Measurements from ENCODE around the gene SPRING1. TPM values are rescaled to one million over a fixed set of nuclear protein-coding genes. Genes with fewer than 3 reads are reported as not detected.

The SPRING1 gene
- total RNA-seq, 1 donor from 2014 or later: 31.6 TPM

DNA sequence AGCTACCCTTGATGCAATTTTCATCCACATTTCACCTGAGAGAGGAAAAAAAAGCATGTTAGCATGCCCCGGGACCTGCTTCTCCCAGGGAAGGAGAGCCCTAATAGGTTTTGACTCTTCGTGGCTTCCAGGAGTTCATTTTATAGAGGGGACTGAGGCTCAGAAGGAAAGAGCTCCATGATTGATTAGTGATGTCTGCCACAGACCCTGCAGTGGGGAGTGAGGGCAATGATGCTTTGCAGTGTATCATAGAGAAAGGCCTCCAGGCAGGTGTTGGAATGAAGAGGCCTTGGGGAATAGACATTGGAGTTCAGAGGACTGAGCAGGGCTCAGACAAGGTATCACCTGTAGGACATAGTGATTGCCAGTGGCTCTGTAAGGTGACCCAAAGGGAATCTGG, 41.7 kb upstream of the SPRING1 start:
- ATAC-seq (ENCODE audit: low read depth) (no peak), DNase-seq (no peak)
- ChIA-PET CTCF (no interaction called here), POLR2A (no interaction called here)
- no peak overlapping the region for H3K4me3 Mint-ChIP-seq
- intact Hi-C loops (cut with micrococcal nuclease): no loop called here
- no peaks in the 10 kb centered on the region for H3K4me1 Mint-ChIP-seq
- no peaks in the 10 kb centered on the region for H3K27me3 Mint-ChIP-seq
- H3K27ac Mint-ChIP-seq: no peak overlapping the region
- H3K36me3 Mint-ChIP-seq (ENCODE audit: low read depth): peaks cover 30% of the 10 kb centered on the region
- TF ChIP-seq, protein P1, sequence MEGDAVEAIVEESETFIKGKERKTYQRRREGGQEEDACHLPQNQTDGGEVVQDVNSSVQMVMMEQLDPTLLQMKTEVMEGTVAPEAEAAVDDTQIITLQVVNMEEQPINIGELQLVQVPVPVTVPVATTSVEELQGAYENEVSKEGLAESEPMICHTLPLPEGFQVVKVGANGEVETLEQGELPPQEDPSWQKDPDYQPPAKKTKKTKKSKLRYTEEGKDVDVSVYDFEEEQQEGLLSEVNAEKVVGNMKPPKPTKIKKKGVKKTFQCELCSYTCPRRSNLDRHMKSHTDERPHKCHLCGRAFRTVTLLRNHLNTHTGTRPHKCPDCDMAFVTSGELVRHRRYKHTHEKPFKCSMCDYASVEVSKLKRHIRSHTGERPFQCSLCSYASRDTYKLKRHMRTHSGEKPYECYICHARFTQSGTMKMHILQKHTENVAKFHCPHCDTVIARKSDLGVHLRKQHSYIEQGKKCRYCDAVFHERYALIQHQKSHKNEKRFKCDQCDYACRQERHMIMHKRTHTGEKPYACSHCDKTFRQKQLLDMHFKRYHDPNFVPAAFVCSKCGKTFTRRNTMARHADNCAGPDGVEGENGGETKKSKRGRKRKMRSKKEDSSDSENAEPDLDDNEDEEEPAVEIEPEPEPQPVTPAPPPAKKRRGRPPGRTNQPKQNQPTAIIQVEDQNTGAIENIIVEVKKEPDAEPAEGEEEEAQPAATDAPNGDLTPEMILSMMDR (IDR thresholded peaks at IDR 0.05): no peak
- H3K9me3 Mint-ChIP-seq: no peaks in the 10 kb centered on the region

DNA sequence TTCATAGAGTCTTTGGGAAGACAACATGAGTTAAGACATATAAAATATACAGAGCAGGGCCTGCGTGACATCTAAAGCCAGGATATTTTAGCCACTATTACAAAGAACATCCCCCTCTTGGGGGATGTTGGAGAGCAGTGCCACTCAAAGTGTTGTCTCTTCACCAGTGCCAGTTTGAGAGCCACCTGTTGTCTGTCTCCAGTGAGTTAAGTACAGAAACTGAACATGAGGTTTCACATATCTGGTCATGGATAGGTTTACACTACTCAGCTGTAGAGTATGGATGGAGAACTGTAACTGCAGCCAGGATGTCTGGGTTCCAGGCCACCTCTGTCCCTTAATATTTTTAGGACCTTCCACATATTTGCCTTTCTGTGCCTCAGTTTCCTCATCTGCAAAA, 39.4 kb upstream of the SPRING1 start:
- H3K27me3 Mint-ChIP-seq: no peaks in the 10 kb centered on the region
- POLR2A ChIA-PET: no interaction called here
- peaks cover 27% of the 10 kb centered on the region for H3K36me3 Mint-ChIP-seq (ENCODE audit: low read depth)
- H3K9me3 Mint-ChIP-seq: no peaks in the 10 kb centered on the region
- TF ChIP-seq, protein P1 (IDR thresholded peaks at IDR 0.05): no peak
- ATAC-seq (ENCODE audit: low read depth): no peak
- no peak for DNase-seq
- CTCF ChIA-PET: no interaction called here
- H3K4me3 Mint-ChIP-seq: no peak overlapping the region
- no peak overlapping the region for H3K27ac Mint-ChIP-seq
- H3K4me1 Mint-ChIP-seq: no peaks in the 10 kb centered on the region
- intact Hi-C loops (cut with micrococcal nuclease): no loop called here

DNA sequence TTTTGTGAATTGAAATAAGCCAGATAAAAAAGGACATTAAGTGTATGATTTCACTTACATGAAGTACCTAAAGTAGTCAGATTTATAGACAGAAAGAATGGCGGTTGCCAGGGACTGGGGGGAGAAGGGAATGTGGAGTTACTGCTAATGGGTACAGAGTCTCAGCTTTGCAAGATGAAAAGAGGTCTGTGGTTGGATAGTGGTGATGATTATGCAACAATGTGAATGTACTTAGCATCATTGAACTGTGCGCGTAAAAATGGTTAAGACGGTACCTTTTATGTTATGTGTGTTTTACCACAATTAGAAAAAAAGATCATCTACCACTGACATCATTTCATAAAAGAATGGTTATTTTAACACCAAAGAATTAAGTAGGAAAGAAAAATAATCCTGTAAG, 36.2 kb upstream of the SPRING1 start:
- intact Hi-C loops (cut with micrococcal nuclease): no loop called here
- POLR2A ChIA-PET: no interaction called here
- TF ChIP-seq, protein P1 (IDR thresholded peaks at IDR 0.05): no peak
- no peak overlapping the region for H3K27ac Mint-ChIP-seq
- no peak for DNase-seq
- peaks cover 6% of the 10 kb centered on the region for H3K36me3 Mint-ChIP-seq (ENCODE audit: low read depth)
- no peak overlapping the region for H3K4me3 Mint-ChIP-seq
- CTCF ChIA-PET: no interaction called here
- no peaks in the 10 kb centered on the region for H3K4me1 Mint-ChIP-seq
- H3K9me3 Mint-ChIP-seq: no peaks in the 10 kb centered on the region
- no peaks in the 10 kb centered on the region for H3K27me3 Mint-ChIP-seq
- ATAC-seq (ENCODE audit: low read depth): no peak

DNA sequence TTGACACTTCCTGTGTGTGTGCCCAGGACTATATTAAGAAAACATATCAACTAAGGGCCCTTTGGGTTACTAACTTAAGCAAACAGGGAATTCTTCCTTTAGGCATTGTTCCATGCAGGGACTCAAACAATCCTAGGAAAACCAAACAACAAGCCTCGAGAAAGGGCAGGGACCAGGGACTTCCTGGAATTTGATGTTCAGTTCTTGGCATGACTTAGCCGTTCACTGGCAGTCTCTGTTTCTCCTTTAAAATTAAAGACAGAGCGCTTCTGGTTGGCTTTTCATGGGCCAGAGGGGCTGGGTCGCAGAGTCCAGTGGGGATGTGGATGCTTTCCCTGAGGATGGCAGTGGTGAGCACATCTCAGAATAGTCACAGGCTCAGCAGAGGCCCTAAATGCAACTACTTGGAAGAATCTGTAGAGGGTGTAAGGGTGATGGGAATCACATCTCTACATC, 35.4 kb upstream of the SPRING1 start:
- ATAC-seq (ENCODE audit: low read depth) (no peak), DNase-seq (no peak)
- TF ChIP-seq, protein P1 (IDR thresholded peaks at IDR 0.05): no peak
- ChIA-PET CTCF (no interaction called here), POLR2A (no interaction called here)
- H3K9me3 Mint-ChIP-seq: no peaks in the 10 kb centered on the region
- H3K27ac Mint-ChIP-seq: no peak overlapping the region
- H3K4me1 Mint-ChIP-seq: no peaks in the 10 kb centered on the region
- H3K36me3 Mint-ChIP-seq (ENCODE audit: low read depth): peaks cover 5% of the 10 kb centered on the region
- H3K4me3 Mint-ChIP-seq: no peak overlapping the region
- intact Hi-C loops (cut with micrococcal nuclease): no loop called here
- no peaks in the 10 kb centered on the region for H3K27me3 Mint-ChIP-seq

DNA sequence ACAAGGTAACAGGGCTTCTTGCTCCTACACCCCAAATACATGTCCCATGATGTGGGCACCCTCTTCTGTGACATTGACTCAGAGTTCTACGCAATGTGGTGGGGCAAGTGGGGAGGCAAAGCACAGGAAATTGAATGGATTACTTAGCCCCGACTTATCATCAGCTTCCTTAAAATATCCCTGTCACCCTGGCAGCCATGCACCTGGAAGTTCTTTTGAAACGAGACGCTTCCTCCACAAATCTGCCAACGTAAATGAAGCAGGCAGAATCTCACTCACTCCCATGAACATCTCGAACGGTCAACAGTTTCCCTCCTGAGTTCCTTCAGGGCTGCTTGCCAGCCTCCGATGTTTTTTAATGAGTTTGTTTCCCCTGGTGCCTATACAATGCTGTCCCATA, 33.8 kb upstream of the SPRING1 start:
- intact Hi-C loops (cut with micrococcal nuclease): no loop called here
- Mint-ChIP-seq H3K4me1 (no peaks in the 10 kb centered on the region), H3K4me3 (no peak overlapping the region), H3K36me3 (ENCODE audit: low read depth) (peaks cover 10% of the 10 kb centered on the region), H3K9me3 (no peaks in the 10 kb centered on the region), H3K27me3 (no peaks in the 10 kb centered on the region), H3K27ac (no peak overlapping the region)
- ATAC-seq (ENCODE audit: low read depth) (no peak), DNase-seq (no peak)
- TF ChIP-seq, protein P1 (IDR thresholded peaks at IDR 0.05): no peak
- POLR2A ChIA-PET: no interaction called here
- CTCF ChIA-PET: no interaction called here
